GM12878 (cell line): ENCODE results near the gene GNA15.

Experiments used
- ATF3 ChIP-seq: IDR thresholded peaks from 2 replicates; pipeline ENCODE4 v1.6.1; 2011; ENCODE audit warnings: low read depth, mild to moderate bottlenecking, low read length, moderate library complexity, borderline replicate concordance; ENCODE audit errors: extremely low read depth
- BMI1 ChIP-seq: fragments of 450-650 bp; IDR thresholded peaks from 2 replicates; pipeline ENCODE4 v1.6.1; 2016; ENCODE audit warnings: mild to moderate bottlenecking, moderate library complexity, borderline replicate concordance
- CREB1 ChIP-seq: IDR thresholded peaks from 2 replicates; pipeline ENCODE4 v1.6.1; 2012; ENCODE audit warnings: low read depth, mild to moderate bottlenecking, inconsistent platforms
- CTCF ChIP-seq, 3 experiments: IDR thresholded peaks in 2 of 3; conservative IDR thresholded peaks in 1 of 3; 2 replicates each; pipeline ENCODE4 v1.5.1; 2011; ENCODE audit warnings: low read depth in 3 of 3, low read length in 3 of 3, mild to moderate bottlenecking in 3 of 3, control low read depth in 2 of 3, moderate library complexity in 2 of 3, inconsistent platforms in 1 of 3, mixed read lengths in 1 of 3; ENCODE audit not compliant: control insufficient read depth in 2 of 3, insufficient read depth in 1 of 3; ENCODE audit errors: extremely low read depth in 1 of 3
- KAT2A ChIP-seq: conservative IDR thresholded peaks from 2 replicates; pipeline ENCODE4 v1.6.1; 2011; ENCODE audit warnings: low read depth, low read length; ENCODE audit not compliant: control insufficient read depth
- NBN ChIP-seq: fragments of 450-650 bp; IDR thresholded peaks from 2 replicates; pipeline ENCODE4 v1.6.1; 2016
- PAX5 ChIP-seq: IDR thresholded peaks from 2 replicates; pipeline ENCODE4 v1.6.1; 2011; ENCODE audit warnings: low read depth, low read length, borderline replicate concordance
- POLR2A ChIP-seq: IDR thresholded peaks from 2 replicates; pipeline ENCODE4 v1.6.1; 2011; ENCODE audit warnings: low read depth, mild to moderate bottlenecking, low read length
- POLR2AphosphoS5 ChIP-seq: IDR thresholded peaks from 2 replicates; pipeline ENCODE4 v1.6.1; 2011; ENCODE audit warnings: mild to moderate bottlenecking, low read length, inconsistent platforms
- RAD21 ChIP-seq: IDR thresholded peaks from 2 replicates; pipeline ENCODE4 v1.6.1; 2011; ENCODE audit warnings: mild to moderate bottlenecking, low read depth, low read length, moderate library complexity; ENCODE audit not compliant: insufficient read depth
- SIN3A ChIP-seq: IDR thresholded peaks from 2 replicates; pipeline ENCODE4 v1.6.1; 2012; ENCODE audit warnings: low read depth, low read length, improper control_type of control experiment
- SMC3 ChIP-seq: IDR thresholded peaks from 2 replicates; pipeline ENCODE4 v1.6.1; 2011; ENCODE audit warnings: low read length, improper control_type of control experiment, borderline replicate concordance
- USF1 ChIP-seq: IDR thresholded peaks from 2 replicates; pipeline ENCODE4 v1.6.1; 2011; ENCODE audit warnings: borderline replicate concordance, low read depth, mild to moderate bottlenecking, moderate library complexity, mixed read lengths, low read length; ENCODE audit not compliant: insufficient read depth; ENCODE audit errors: extremely low read length

- TF ChIP-seq BMI1 (no peak), POLR2A (no peak), CTCF (IDR thresholded peaks at IDR 0.05 in 2 of 3, conservative IDR thresholded peaks at IDR 0.05 in 1 of 3; ENCODE audit: control insufficient read depth in 2 of 3, extremely low read depth in 1 of 3, insufficient read depth in 1 of 3, low read depth in 3 of 3, low read length in 3 of 3) (no peak), SMC3 (no peak), SIN3A (no peak), PAX5 (no peak), RAD21 (no peak), NBN (no peak), KAT2A (no peak), POLR2AphosphoS5 (no peak), USF1 (no peak), CREB1 (no peak), ATF3 (no peak)
Measured at GRCh38 chr19:3152419-3152780, 16.6 kb downstream of the GNA15 start.
